Measurements from ENCODE around the gene MEGF9. TPM values are rescaled to one million over a fixed set of nuclear protein-coding genes. Genes with fewer than 3 reads are reported as not detected.
"Not testable (repeated sequence)": the region's sequence is repeated elsewhere in the genome, so short reads cannot be mapped to it uniquely, and the experiment has no call there.

The MEGF9 gene
- total RNA-seq, 2 experiments from 2014 or later, result 3.8 to 3.9 TPM

DNA sequence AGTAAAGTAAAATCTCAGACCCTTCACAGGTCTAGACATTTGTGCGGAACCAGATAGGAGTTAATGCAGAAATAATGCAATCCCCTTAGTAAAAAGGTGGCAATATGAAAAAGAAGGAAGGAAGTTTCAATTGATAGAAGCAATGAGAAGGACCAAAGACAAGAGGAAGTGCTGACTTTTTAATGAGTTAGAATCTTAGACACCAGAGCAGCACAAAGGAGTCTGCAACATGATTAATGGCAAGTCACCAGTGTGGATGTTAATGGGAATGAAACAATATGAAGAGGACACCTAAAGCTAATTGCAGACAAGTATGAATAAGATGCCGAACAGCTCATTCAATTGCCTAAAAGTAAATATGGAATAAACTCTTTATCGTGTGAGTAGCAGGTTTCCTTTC lies 50.9 kb downstream of the MEGF9 start:
- Mint-ChIP-seq H3K36me3 (no peaks in the 10 kb centered on the region), H3K4me3 (no peak overlapping the region), H3K27ac (no peak overlapping the region), H3K9me3 (peaks cover 4% of the 10 kb centered on the region), H3K4me1 (peaks cover 4% of the 10 kb centered on the region), H3K27me3 (no peaks in the 10 kb centered on the region)
- DNase-seq, result no peak

- peaks cover 4% of the 10 kb centered on the region for H3K9me3 Mint-ChIP-seq
- peaks cover 4% of the 10 kb centered on the region for H3K4me1 Mint-ChIP-seq
- no peaks in the 10 kb centered on the region for H3K36me3 Mint-ChIP-seq
- H3K27me3 Mint-ChIP-seq, result no peaks in the 10 kb centered on the region
- DNase-seq, result no peak
- no peak overlapping the region for H3K27ac Mint-ChIP-seq
- no peak overlapping the region for H3K4me3 Mint-ChIP-seq
Observed at GRCh38 chr9:120662513-120662912, 51.8 kb downstream of the MEGF9 start.

- Mint-ChIP-seq H3K4me1 (peaks cover 9% of the 10 kb centered on the region), H3K27me3 (no peaks in the 10 kb centered on the region), H3K9me3 (no peaks in the 10 kb centered on the region), H3K4me3 (no peak overlapping the region), H3K36me3 (no peaks in the 10 kb centered on the region), H3K27ac (no peak overlapping the region)
- no peak for DNase-seq
Observed at GRCh38 chr9:120659676-120660075, 54.6 kb downstream of the MEGF9 start.

DNA sequence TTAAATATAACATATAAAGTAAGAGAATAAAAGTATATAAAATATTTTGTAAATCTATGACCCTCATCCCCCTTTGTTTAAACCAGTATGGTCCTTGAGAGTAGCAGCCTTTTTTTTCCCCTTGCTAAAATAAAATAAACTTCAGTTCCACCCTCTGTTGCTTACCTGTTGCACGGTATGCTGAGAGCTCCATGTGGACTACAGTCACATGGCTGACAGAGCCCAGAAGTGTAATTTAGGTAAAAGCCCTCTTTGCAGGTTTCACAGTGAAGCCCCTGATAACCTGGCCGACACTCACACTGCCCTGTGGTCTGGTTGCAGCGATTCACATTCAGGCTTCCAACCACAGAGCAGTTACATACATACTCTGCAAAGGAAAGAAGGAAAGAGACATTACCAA lies 55.1 kb downstream of the MEGF9 start:
- Mint-ChIP-seq H3K36me3 (no peaks in the 10 kb centered on the region), H3K9me3 (no peaks in the 10 kb centered on the region), H3K27me3 (no peaks in the 10 kb centered on the region), H3K27ac (no peak overlapping the region), H3K4me3 (no peak overlapping the region), H3K4me1 (peaks cover 12% of the 10 kb centered on the region)
- no peak for DNase-seq

GRCh38 chr9:120655005-120655622 lies 59.2 kb downstream of the MEGF9 start:
- Mint-ChIP-seq H3K4me3 (no peak overlapping the region), H3K27ac (no peak overlapping the region), H3K9me3 (no peaks in the 10 kb centered on the region), H3K4me1 (peaks cover 12% of the 10 kb centered on the region), H3K36me3 (no peaks in the 10 kb centered on the region), H3K27me3 (no peaks in the 10 kb centered on the region)
- DNase-seq, result no peak

DNA sequence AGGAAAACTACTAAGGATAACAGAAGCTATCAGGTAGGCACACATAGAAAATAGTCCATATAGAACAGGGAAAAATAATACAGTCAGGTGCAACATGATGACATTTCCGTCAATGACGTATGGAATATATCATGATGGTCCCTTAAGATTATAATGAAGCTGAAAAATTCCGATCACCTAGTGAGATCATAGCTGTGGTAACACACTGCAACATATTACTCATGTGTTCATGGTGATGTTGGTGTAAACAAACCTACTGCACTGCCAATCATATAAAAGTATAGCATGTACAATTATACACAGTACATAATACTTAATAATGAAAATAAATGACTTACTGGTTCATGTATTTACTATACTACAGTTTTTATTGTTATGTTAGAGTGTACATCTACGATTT lies 60.0 kb downstream of the MEGF9 start:
- DNase-seq, result no peak
- Mint-ChIP-seq H3K4me1 (peaks cover 12% of the 10 kb centered on the region), H3K9me3 (no peaks in the 10 kb centered on the region), H3K27ac (no peak overlapping the region), H3K36me3 (no peaks in the 10 kb centered on the region), H3K4me3 (no peak overlapping the region), H3K27me3 (no peaks in the 10 kb centered on the region)

DNA sequence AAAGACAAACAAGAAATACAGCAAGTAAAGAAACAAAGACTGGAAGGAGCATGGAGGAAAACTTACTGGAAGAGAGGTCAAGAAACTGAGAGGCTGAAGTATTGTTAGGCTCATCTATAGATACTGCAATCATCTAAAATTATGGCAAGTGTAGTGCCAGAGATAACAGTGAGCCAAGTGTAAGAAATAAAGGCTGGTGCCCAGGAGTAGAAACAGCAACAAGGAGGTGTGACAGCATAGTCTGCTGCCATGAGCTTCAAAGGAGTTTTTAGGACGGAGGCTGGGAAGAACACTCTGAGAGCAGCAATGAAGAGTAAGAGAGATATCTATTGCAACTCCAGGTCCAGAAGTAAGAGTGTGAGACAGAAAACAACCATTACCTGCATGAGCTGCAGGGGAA lies 60.5 kb downstream of the MEGF9 start:
- H3K4me1 Mint-ChIP-seq, result peaks cover 12% of the 10 kb centered on the region
- H3K27me3 Mint-ChIP-seq, result no peaks in the 10 kb centered on the region
- no peak overlapping the region for H3K27ac Mint-ChIP-seq
- no peak for DNase-seq
- H3K36me3 Mint-ChIP-seq, result no peaks in the 10 kb centered on the region
- H3K4me3 Mint-ChIP-seq, result no peak overlapping the region
- H3K9me3 Mint-ChIP-seq, result no peaks in the 10 kb centered on the region

DNA sequence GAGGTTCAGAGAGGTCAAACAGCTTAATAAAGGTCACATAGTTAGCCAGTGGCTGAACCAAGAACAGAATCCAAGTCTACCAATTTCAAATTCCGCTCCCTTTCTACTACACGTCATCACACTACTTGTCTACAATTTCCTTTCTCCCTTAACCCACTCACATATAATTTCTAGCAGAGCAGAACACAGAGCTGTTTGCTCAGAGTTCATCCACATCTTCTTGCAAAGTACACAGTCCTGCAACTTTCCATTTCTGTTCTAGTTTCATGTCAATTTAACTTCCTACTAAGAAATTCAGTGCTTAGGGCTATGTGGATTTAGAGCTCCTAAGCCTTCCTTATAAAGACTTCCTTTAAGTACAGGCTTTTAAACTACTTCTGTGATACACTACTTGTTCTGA lies 61.3 kb downstream of the MEGF9 start:
- H3K36me3 Mint-ChIP-seq, result no peaks in the 10 kb centered on the region
- no peak overlapping the region for H3K27ac Mint-ChIP-seq
- no peak overlapping the region for H3K4me3 Mint-ChIP-seq
- H3K4me1 Mint-ChIP-seq, result peaks cover 12% of the 10 kb centered on the region
- no peak for DNase-seq
- H3K9me3 Mint-ChIP-seq, result no peaks in the 10 kb centered on the region
- no peaks in the 10 kb centered on the region for H3K27me3 Mint-ChIP-seq

GRCh38 chr9:120650352-120650751 lies 63.9 kb downstream of the MEGF9 start:
- no peaks in the 10 kb centered on the region for H3K27me3 Mint-ChIP-seq
- H3K4me1 Mint-ChIP-seq, result peaks cover 10% of the 10 kb centered on the region
- H3K4me3 Mint-ChIP-seq, result no peak overlapping the region
- peaks cover 3% of the 10 kb centered on the region for H3K36me3 Mint-ChIP-seq
- H3K9me3 Mint-ChIP-seq, result no peaks in the 10 kb centered on the region
- H3K27ac Mint-ChIP-seq, result no peak overlapping the region
- no peak for DNase-seq

DNA sequence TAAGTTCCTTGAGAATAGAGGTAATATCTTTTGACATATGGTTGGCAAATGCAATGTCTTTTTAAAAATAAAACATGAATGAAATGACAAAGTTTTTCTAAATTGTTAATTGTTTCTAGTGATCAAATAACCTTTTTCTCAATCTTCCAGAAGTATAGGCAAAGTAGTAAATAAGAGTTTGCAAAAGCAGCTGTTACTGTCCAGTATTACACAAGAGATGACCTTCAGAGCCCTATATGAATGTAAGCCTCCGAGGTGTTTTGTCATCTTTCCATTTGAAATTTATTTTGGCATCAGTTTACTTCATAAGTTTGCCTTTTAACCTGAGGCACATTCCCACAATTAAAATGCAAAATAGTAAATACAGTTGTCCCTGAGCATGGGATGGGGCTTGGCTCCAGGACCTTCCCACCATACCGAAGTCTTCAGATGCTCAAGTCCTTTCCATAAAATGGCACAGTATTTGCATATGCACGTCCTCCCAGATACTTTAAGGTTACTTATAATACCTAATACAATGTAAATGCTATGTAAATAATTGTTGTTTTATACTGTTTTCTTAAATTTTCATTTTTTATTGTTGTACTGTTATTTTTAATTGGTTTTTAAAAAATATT lies 65.6 kb downstream of the MEGF9 start:
- no peak overlapping the region for H3K27ac Mint-ChIP-seq
- peaks cover 6% of the 10 kb centered on the region for H3K36me3 Mint-ChIP-seq
- no peaks in the 10 kb centered on the region for H3K9me3 Mint-ChIP-seq
- DNase-seq, result no peak
- H3K27me3 Mint-ChIP-seq, result no peaks in the 10 kb centered on the region
- no peaks in the 10 kb centered on the region for H3K4me1 Mint-ChIP-seq
- H3K4me3 Mint-ChIP-seq, result no peak overlapping the region

DNA sequence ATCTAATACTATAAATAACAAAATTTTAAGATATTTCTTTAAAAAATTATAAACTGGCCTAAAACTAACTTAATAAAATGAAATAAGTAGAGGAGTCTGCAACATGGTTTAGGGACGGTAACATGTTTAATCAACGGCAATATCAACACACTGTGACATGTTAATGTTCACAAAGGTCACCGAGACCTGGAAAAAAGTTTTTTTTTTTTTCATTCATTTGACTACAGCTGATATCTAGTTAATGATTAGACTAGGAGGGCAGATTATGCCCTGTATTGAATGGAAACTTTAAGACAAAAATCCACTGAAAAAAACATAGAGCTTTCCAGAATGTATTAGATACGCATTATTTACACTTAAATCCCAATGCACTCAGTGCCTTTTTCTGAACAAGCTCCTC lies 67.3 kb downstream of the MEGF9 start:
- no peaks in the 10 kb centered on the region for H3K27me3 Mint-ChIP-seq
- peaks cover 9% of the 10 kb centered on the region for H3K36me3 Mint-ChIP-seq
- H3K27ac Mint-ChIP-seq, result no peak overlapping the region
- DNase-seq, result no peak
- no peaks in the 10 kb centered on the region for H3K9me3 Mint-ChIP-seq
- no peaks in the 10 kb centered on the region for H3K4me1 Mint-ChIP-seq
- no peak overlapping the region for H3K4me3 Mint-ChIP-seq

DNA sequence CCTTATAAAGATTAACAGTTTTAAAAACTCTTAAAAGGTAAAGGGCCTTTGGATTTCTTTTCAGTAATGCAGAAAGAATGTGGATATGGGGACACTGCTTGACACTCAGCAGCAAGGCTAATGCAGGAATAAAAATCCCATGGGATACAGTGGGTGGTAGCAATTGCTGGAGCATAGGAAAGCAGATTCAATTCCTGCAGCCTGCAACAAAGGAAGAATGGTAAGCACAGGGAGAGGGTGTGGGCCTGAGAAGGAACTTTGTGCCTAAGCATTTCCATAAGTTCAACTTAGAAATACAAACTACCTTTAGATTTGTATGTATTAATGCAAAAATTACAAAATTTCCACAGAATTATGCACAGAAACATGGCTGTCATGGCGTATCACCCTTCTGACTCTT lies 68.5 kb downstream of the MEGF9 start:
- H3K9me3 Mint-ChIP-seq, result peaks cover 4% of the 10 kb centered on the region
- H3K4me1 Mint-ChIP-seq, result no peaks in the 10 kb centered on the region
- peaks cover 15% of the 10 kb centered on the region for H3K36me3 Mint-ChIP-seq
- DNase-seq, result no peak
- no peak overlapping the region for H3K27ac Mint-ChIP-seq
- H3K27me3 Mint-ChIP-seq, result no peaks in the 10 kb centered on the region
- no peak overlapping the region for H3K4me3 Mint-ChIP-seq

DNA sequence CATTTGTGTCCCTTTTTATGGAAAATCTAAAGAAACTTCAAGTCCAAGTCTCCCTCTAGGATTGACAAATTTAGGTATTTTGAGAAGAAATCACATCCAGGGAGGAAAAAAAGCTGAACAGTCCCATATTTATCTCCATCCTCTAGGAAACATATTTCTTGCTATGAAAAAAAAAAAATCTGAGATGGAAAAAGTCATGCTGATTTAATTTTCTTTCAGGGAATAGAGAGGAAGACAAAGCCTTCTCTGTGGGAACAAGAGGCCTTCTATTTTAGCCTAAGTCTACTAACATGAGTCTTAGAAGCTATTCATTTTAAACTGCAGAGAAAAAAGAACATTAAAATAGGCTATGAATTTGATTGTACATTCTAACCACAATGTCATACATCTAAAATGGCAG lies 71.2 kb downstream of the MEGF9 start:
- Mint-ChIP-seq H3K27me3 (no peaks in the 10 kb centered on the region), H3K9me3 (peaks cover 4% of the 10 kb centered on the region), H3K36me3 (peaks cover 16% of the 10 kb centered on the region), H3K27ac (no peak overlapping the region), H3K4me3 (no peak overlapping the region), H3K4me1 (no peaks in the 10 kb centered on the region)
- DNase-seq, result no peak

- Mint-ChIP-seq H3K27me3 (no peaks in the 10 kb centered on the region), H3K36me3 (peaks cover 16% of the 10 kb centered on the region), H3K4me1 (no peaks in the 10 kb centered on the region), H3K9me3 (peaks cover 4% of the 10 kb centered on the region), H3K4me3 (no peak overlapping the region), H3K27ac (no peak overlapping the region)
- no peak for DNase-seq
Observed at GRCh38 chr9:120642129-120642770, 72.0 kb downstream of the MEGF9 start.

GRCh38 chr9:120640874-120641273 lies 73.4 kb downstream of the MEGF9 start:
- H3K27me3 Mint-ChIP-seq, H3K4me3 Mint-ChIP-seq, DNase-seq, H3K27ac Mint-ChIP-seq, H3K4me1 Mint-ChIP-seq, H3K9me3 Mint-ChIP-seq: not testable (repeated sequence)
- peaks cover 18% of the 10 kb centered on the region for H3K36me3 Mint-ChIP-seq

- H3K27ac Mint-ChIP-seq, result no peak overlapping the region
- H3K4me1 Mint-ChIP-seq, result no peaks in the 10 kb centered on the region
- peaks cover 5% of the 10 kb centered on the region for H3K9me3 Mint-ChIP-seq
- no peak for DNase-seq
- no peaks in the 10 kb centered on the region for H3K27me3 Mint-ChIP-seq
- H3K4me3 Mint-ChIP-seq, result no peak overlapping the region
- H3K36me3 Mint-ChIP-seq, result peaks cover 19% of the 10 kb centered on the region
Observed at GRCh38 chr9:120640380-120640779, 73.9 kb downstream of the MEGF9 start.

Data from activated naive CD8-positive, alpha-beta T cell treated with anti-CD3 and anti-CD28 coated beads for 36 hours (primary cell).